A375 (cell line): ENCODE data around the gene ZNF519. TPM values are rescaled to one million over a fixed set of nuclear protein-coding genes. Genes with fewer than 3 reads are reported as not detected.

Source experiments
- total RNA-seq: library from RNA; depleted of rRNA; stranded (reverse); fragments of >200 nt; shearing (Covaris generic); gene quantifications from 2 replicates; pipeline ENCODE4 v1.2.3, GENCODE V29; 2014; rRNA removed

Gene ZNF519
- 3.2 and 3.5 TPM in 2 replicates for total RNA-seq

GRCh38 chr18:14132271-14132700 lies at the start of gene ZNF519:
Gene ZNF519 (minus strand): TSS chr18:14132435. CDS start chr18:14132277, 158 bp downstream.

Other genes with a start within 250 kb of the ZNF519 start
- gene MC2R, start 216.9 kb downstream of the ZNF519 start, total RNA-seq, result not detected in 2 replicates